Umbilical cord (tissue), 2 donors: ENCODE data around the gene RPL9. TPM values are rescaled to one million over a fixed set of nuclear protein-coding genes. Genes with fewer than 3 reads are reported as not detected.
"Not testable (repeated sequence)": the region's sequence is repeated elsewhere in the genome, so short reads cannot be mapped to it uniquely, and the experiment has no call there.

ENCODE experiments used
- DNase-seq: peaks from one replicate; pipeline ENCODE4 v3.0.0-alpha.2; 2015; ENCODE audit warnings: low spot score
- total RNA-seq: library from RNA; depleted of rRNA; stranded (reverse); fragments of >200 nt; gene quantifications from one replicate; pipeline ENCODE4 v1.2.3, GENCODE V29; 2014; ENCODE audit warnings: low replicate concordance; ENCODE audit not compliant: insufficient read depth

Gene RPL9
- 3,054 TPM for total RNA-seq

DNA sequence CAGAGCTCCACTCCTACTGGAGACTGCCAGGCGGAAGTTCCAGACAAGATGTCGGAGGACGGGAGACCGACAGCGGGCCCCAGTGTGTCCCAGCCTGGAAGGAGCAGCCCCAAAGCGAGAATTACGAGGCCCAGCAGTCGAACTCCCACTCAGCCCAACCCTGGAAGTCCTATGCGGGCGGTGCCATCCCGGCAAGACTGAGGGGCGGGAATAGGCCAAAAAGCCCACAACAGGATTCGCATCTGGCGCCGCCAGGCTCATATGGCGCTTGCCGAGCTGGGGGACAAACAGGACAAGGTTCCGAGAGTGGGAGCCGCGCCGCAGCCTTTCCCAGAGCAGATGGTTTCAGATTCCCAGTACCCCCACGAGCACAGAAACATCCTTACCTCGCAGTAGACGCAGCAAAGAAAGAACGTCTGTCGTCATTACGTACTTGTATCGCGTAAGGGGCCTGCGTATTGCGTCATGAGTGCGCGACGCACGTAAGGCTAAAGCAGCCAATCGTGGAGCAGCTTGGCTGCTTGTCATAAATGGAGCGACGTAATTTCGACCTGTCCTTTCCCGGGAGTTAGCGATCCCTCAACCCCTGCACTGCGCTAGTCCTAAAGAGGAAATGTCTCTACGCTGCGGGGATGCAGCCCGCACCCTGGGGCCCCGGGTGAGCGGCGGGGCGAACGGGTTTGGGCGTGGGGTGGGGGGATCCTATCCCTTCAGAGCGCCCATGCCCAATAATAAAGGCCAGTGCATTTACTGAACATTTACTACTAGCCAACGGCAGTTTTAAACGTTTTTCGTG, at the start of gene RPL9, which contains the start of gene LIAS:
TSS of gene RPL9 (minus strand) at position 418 of the 796 bp plus-strand sequence. CDS start 483 bp downstream, outside the sequence.
TSS of gene LIAS (plus strand) at position 552 of the 796 bp plus-strand sequence. CDS start at position 614, 62 bp downstream.
- peak; percentile 98 for DNase-seq

DNA sequence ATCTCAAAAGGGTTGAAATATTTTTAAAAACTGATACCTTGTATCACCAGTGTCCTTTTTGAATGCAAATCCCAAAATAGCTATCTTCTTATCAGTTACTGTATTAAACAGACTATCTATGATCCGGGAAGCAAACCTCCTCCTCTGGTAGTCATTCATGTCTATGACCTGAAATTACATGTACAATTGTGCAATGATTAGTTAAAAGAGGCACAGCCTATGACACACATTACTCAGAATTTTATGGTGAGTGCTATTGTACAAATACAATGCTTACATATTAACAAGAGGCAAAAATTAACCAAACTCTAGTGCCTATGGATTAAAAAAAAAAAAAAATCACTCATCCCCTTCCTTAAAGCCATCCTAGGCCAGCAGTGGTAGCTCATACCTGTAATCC, 46.9 kb upstream of the RPL9 start:
- DNase-seq: no peak

DNA sequence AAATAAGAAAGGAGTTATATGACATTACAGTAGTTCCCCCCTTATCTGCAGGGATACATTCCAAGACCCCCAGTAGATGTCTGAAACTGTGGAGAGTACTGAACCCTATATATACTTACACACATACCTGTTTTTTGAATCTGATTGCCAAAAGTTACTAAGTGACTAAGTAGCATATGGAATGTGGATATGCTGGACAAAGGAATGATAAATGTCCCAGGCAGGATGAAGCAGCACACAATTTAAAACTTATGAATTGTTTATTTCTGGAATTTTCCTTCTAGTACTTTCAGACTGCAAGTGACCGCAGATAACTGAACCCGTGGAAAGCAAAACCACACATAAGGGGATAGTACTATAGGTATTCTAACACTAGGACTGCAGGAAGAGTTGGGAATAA, 45.8 kb upstream of the RPL9 start:
- no peak for DNase-seq

DNA sequence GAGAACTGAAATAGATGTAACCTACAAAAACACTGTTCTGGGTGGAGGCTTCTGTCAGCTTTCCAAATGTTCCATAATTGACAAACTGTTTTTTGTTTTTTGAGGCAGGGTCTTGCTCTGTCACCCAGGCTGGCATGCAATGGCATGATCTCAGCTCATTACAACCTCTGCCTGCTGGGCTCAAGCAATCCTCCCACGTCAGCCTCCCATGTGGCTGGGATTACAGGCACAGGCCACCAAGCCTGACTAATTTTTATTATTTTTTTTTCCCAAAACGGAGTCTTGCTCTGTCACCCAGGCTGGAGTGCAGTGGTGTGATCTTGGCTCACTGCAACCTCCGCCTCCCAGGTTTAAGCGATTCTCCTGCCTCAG, 43.9 kb upstream of the RPL9 start:
- not testable (repeated sequence) for DNase-seq

DNA sequence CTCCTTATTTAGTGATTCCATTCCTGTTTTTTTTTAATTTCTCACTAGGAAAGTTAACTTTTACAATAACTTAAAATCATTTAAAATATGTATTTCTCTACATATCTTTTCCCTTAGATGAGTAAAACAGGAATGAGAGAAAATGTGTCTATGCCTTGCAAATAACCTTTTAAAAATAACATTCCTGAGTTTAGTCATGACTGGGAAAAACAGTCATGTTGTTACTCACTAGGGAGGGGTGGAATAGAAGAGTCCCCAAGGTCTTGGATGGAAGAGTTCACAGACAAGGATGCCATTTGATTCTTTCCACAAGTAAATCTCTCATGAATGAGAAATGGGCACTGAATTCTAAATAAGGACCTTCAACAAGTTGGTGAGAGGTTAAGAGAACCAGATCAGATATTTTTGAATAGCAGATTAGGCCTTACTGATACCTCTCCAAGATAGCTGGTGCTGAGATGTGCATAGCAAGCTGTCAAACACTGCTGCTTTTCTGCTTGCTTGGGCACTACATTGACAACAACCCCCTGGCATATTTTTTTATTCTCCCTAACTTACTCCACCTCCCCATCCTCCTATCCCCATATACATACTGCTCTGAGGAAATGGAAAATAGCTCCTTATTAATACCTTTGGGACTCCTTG, 43.4 kb upstream of the RPL9 start:
- no peak for DNase-seq

DNA sequence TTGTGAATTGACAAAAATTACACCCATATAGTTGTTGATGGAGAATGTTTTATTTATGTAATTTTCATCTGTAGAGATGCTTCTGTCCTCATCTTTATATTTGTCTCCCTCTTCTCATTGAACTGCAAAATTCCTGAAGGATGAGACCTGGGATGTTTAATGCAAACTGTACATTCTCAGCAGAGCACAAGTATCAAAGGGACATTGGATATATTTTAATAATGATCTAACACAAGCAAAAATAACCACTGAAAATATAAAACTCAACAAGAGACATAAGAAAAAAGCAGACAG, 40.0 kb upstream of the RPL9 start:
- DNase-seq: no peak

DNA sequence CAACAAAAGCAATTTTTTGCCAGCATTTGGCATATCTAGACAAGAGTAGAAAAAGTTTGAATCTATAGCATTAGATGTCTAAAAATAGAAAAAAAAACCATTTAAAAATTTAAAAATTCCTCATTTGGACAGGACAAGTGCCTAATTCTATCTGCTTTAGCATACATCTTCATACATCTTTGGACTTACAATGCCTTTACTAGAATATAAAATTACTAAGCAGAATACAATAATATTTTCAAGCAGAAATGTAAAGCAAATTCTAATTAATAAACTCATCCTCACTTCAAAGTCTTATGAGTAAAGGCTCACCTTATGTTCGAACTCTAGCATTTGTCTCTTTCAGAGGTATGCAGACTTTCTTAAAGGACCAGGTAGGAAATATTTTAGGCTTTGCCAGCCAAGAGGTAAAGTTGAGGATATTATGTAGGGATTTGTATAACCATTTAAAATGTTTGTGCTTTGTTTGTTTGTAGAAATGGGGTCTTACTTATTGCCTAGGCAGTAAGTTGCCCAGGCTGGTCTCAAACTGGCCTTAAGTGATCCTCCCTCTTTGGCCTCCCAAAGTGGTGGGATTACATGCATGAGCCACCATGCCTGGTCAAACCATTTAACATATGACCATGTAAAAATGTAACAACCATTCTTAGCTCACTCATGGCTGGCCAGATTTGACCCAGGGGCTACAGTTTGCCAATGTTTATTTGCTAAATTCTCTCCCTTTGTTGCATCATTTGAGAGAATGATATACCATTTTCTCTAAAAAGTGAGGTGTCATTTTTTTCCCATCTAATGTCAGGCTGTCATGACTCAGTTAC, 39.4 kb upstream of the RPL9 start:
- no peak for DNase-seq

DNA sequence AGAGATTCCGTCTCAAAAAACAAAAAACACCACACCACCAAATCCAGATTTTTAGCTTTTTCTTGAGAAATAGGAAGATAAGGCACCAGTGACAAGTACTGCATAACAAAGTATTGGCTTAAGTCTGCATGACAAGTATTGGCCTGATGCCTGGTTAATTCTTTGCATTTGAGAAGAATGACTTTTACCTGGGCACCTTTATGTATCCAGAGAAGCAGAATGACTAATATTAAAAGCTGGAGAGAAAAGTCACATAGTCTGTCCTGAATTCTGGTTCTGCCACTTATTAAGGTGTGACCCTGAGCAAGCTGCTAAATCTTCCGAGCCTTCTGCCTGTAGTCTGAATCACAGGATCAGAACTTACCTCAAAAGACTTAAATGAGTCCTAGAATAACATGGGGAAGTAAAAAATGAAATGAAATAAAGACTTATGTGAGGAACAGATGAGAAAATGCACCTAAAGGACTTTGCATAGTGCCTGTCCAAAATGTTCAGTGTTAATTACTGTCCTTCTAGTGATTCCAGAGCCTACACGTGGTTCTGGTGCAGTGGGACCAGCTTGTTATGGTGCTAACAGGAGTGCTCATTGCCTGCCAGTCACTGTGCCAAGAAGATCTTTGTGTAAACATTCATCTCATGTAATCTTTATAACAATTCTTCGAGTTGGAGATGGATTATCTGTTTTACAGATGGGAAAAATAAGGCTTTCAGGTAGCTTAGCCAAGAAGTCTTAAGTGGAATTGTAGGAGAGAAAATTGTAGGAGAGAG, 36.9 kb upstream of the RPL9 start:
- DNase-seq: no peak

DNA sequence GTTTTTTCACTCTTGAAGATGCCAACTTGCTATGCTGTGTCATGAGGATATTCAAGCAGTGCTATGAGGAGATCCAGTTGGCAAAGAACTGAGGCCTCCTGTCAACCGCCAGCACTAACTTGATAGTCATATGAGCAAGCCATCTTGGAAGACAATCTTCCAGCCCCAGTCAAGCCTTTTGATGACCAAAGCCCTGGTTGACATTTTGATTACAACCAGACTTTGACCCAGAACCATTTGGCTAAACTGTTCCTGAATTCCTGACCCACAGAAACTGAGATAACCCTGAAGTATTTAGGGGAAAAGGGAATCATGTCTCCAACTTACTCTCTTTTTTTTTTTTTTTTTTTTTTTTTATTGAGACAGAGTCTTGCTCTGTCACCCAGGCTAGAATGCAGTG, 35.6 kb upstream of the RPL9 start:
- DNase-seq: no peak

DNA sequence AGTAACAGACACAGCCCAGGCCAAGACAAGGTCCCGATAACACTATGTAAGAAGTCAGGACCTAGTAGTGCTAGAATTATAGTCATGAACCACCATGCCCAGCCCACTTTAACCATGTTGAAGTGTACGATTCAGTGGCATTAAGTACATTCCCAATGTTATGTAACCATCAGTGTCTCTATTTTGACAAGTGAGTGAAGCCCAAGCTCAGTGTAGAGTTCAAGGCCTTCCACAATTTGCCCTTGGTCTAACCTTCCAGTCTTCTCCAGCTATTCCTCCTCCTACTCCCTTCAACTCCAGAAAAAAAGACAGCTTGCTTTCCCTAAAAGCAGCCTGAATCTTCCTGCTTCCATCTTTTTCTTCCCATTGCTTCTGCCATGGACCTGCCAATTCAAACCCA, 31.6 kb upstream of the RPL9 start:
- DNase-seq: no peak

DNA sequence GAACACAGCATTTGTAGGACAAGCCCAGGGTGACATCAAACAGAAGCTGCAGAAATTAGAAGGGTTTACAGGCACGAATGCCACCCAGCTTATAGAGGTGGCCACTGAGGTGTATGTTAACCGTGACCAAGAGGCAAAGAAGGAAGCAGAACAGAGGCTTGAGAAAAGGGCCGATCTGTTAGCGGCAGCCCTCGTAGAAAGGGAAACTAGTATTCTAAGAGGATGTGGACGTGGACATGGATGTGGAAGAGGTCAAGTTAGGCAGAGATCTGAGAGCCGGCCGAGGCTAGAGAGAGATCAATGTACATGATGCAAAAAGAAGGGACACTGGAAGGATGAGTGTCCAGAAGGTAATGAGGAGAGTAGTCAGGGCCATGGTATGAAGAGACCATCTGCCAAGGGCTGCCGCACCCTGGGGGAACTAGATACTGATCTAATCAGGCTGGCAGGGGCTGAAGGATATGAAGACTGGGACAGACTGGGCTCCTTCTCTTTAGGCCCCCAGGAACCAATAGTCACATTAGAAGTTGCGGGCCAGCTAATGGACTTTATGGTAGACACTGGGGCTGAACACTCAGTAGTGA, 27.6 kb upstream of the RPL9 start:
- no peak for DNase-seq

DNA sequence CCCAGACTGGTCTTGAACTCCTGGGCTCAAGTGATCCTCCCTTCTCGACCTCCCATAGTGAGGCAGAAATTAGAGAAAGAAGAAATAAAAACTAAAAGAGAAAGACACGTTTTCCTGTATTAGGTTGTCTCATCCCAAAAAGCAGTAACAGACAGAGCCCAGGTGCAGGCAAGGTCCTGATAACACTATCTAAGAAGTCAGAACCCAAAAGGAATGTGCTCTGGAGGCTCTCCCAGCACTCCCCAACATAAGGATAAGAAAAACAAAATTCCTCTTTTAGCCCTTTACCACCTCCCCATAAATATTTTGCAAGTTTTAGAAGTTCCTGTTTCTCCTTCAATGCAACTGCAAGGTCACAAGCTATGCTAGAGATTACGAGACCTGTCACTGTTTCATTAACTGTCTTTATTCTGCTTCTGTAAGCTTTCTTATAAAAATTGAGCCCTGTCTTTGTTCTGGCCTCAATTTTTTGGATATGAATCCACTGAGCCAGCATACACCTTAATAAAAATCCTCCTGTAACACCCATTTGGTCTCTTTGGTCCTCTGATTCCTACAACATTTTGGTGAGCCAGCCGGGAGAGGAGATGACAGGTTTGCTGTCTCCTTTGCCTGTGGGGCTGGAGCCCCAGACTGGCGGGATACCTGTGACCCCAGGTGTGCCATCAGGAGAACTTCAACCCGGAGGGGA, 26.0 kb upstream of the RPL9 start:
- DNase-seq: no peak

DNA sequence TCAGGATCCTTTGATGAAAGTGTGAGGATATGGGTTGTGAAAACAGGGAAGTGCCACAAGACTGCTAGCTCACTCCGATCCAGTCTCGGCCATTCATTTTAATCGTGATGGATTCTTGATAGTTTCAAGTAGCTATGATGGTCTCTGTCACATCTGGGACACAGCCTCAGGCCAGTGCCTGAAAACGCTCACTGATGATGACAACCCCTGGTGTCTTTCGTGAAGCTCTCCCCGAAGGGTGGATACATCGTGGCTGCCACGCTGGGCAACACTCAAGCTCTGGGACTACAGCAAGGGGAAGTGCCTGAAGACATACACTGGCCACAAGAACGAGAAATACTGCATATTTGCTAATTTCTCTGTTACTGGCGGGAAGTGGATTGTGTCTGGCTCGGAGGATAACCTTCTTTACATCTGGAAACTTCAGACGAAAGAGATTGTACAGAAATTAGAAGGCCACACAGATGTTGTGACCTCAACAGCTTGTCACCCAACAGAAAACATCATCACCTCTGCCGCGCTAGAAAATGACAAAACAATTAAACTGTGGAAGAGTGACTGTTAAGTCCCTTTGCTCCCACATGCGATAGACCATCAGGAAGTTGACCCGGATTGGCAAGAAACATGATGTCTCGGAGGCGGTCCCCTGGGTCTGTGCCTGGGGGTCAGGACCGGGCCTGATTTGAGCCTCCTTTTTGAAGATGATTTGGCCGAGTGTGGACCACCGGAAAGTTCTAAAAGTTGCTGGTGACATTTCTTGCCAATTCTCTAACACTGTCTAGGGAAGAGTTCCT, 22.4 kb upstream of the RPL9 start:
- no peak for DNase-seq

DNA sequence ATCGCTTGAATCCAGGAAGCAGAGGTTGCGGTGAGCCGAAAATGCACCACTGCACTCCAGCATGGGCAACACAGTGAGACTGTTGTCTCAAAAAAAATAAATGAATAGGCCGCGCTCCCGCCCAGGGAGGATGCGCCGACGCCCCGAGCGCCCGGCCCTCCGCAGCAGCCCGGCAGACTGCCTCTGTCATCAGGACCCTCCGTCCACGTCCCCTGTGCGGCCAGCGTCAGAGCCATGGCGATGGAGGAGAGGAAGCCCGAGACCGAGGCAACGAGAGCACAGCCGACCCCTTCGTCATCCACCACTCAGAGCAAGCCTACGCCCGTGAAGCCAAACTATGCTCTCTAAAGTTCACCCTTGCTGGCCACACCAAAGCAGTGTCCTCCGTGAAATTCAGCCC, 21.5 kb upstream of the RPL9 start:
- DNase-seq: no peak

DNA sequence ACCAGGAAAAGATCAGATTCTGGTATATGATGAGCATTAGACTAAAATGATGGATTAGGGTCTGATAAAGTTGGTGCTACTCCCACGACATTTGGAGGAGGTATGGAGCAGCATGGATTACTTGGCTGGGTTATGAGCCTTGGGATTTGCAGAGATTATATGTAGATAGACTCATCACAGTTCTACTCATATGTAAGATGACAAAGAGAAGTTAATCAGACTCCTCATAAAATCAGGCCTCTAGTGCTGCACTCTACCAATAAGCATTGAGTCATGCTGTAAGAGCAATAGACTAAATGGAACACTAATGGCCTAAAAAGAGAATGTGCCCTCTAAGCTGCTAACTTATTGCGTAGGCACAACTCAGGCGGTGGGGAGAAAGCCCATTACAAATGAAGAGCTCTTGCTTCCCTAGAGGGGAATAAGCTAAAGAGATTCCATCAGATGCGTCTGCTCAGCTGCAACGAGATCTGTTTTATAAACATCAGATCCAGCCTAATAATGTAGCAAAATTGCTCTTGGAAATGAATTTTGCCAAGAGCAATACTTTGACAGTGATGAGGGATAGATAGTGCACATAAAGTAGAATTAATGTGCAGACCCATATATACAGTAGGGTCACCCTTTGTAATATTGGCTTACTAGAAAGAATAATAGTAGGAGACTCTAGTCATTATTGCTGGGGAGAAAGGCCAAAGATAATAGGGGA, 17.6 kb upstream of the RPL9 start:
- DNase-seq: no peak

DNA sequence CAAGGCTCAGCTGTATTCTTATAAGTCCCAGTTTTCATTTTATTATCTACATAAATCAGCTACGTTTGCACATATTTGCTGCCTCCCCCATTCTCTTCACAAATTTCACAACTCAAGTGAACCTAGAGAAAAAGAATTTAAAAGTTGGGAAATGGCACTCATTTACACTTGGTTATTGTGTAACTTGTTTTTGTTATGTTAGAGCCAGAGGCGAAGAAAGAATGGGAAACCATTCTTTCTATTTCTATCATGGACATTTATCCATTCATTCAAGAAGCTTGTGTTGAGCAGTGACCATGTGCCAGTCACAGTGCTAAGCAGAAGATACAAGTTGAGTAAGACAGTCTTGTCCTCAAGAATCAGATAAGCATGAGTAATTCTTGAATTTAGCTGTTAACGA, 13.7 kb upstream of the RPL9 start:
- no peak for DNase-seq

DNA sequence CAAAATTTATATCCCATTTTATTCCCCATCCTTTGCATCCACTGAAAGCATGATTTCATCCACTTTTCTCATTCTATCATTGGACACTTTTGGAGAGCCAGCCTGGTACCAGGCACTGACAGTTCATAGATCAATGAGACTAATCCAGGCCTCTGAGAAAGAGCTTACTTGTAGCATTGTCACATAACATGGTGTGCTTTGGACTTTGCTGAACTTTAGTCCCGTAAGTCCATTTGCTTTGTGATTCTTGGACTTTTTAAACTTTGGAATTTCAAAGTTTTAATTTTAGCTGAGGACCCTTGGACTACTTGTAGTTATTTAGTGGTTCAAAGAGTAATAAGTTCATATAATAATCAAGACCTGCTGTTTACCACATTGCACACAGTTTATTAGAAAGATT, 11.7 kb upstream of the RPL9 start:
- no peak for DNase-seq

DNA sequence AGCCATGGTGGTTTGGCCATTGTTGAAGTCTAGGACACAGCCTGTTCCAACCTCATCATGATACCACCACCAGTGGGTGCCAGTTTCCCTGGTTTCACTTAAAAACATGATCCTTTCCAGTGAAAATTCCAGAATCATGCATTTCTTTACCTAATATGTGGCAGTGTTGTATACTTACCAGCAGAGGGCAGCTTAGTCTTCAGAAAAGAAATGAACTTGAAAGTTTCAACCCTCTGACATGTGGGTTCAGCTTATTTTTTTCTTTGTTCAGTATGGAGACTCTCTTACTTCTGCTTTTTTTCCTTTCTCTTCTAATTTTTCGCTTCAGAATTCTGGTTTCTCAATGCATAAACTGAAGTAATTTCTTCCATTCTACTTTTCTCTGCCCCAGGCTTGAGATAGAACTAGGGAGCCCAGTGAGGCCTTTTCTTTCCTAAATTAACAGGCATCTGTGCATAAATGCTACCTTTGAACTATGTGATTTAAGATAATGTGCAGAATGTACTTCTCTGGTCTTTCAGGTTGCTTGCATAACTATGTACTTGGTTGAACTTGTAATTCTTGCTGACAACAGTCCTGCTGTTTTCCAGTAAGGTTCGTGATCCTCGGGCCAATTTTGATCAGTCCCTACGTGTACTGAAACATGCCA, 10.8 kb upstream of the RPL9 start:
- peak; percentile 88 for DNase-seq

DNA sequence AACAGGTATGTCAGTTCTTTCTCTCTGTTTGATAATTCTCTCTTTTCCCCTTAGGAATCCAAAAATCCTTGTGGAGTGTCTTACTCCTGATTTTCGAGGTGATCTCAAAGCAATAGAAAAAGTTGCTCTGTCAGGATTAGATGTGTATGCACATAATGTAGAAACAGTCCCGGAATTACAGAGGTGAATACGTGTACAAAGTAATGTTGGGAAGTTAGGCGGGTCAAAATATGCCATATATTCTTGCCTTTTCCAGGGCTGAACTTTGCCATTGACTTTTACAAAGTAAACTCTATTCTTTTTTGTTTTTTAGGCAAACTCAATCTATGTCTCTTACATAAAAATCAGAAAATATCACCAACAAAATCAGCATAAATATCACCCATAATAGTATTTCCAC, 8.7 kb upstream of the RPL9 start:
- DNase-seq: no peak
